HG02870 (cell line): ENCODE data around the gene LMO1.

Experiments used
- ATAC-seq: cut with Tn5 transposase; IDR thresholded peaks from one replicate; pipeline ENCODE4 v1.9.1; 2021; ENCODE audit warnings: mild to moderate bottlenecking, moderate library complexity; ENCODE audit not compliant: unreplicated experiment

The LMO1 gene

GRCh38 chr11:8266246-8267241 is 2.9 kb upstream of the LMO1 start:
- ATAC-seq, result no peak

- ATAC-seq, result no peak
Measured at GRCh38 chr11:8265681-8266241, 2.1 kb upstream of the LMO1 start.

- ATAC-seq, result no peak
Measured at GRCh38 chr11:8263109-8263768, 439 bp downstream of the LMO1 start.

- peak; percentile 48 for ATAC-seq
Measured at GRCh38 chr11:8262552-8263108, 1.0 kb downstream of the LMO1 start.

GRCh38 chr11:8261921-8262551 is 1.6 kb downstream of the LMO1 start:
- no peak for ATAC-seq

- no peak for ATAC-seq
Measured at GRCh38 chr11:8261291-8261690, 2.4 kb downstream of the LMO1 start.

GRCh38 chr11:8260202-8260966 is 3.3 kb downstream of the LMO1 start:
- ATAC-seq, result no peak

- no peak for ATAC-seq
Measured at GRCh38 chr11:8259306-8259959, 4.2 kb downstream of the LMO1 start.

GRCh38 chr11:8258784-8259183 is 4.9 kb downstream of the LMO1 start:
- no peak for ATAC-seq

GRCh38 chr11:8258289-8258688 is 5.4 kb downstream of the LMO1 start:
- no peak for ATAC-seq

GRCh38 chr11:8257003-8257664 is 6.5 kb downstream of the LMO1 start:
- ATAC-seq, result no peak

GRCh38 chr11:8256271-8257002 is 7.2 kb downstream of the LMO1 start:
- no peak for ATAC-seq

- ATAC-seq, result no peak
Measured at GRCh38 chr11:8253566-8253965, 10.1 kb downstream of the LMO1 start.

- ATAC-seq, result no peak
Measured at GRCh38 chr11:8252946-8253345, 10.7 kb downstream of the LMO1 start.

- ATAC-seq, result no peak
Measured at GRCh38 chr11:8252388-8252787, 11.3 kb downstream of the LMO1 start.

GRCh38 chr11:8251616-8252295 is 11.9 kb downstream of the LMO1 start:
- ATAC-seq, result no peak

GRCh38 chr11:8250981-8251615 is 12.6 kb downstream of the LMO1 start:
- no peak for ATAC-seq
